HG03565 (cell line): ENCODE results near the gene MTA3.

Experiments used
- ATAC-seq: cut with Tn5 transposase; IDR thresholded peaks from one replicate; pipeline ENCODE4 v1.9.1; 2021; ENCODE audit warnings: mild to moderate bottlenecking, moderate library complexity; ENCODE audit not compliant: unreplicated experiment

MTA3 gene

GRCh38 chr2:42757981-42758740 is 189.7 kb downstream of the MTA3 start:
- no peak for ATAC-seq

- no peak for ATAC-seq
Observed at GRCh38 chr2:42758751-42759150, 190.3 kb downstream of the MTA3 start.

GRCh38 chr2:42761554-42761953 is 193.1 kb downstream of the MTA3 start:
- ATAC-seq: no peak

- ATAC-seq: no peak
Observed at GRCh38 chr2:42762155-42762554, 193.7 kb downstream of the MTA3 start.

GRCh38 chr2:42762823-42763804 is 194.7 kb downstream of the MTA3 start:
- ATAC-seq: no peak

GRCh38 chr2:42764096-42764495 is 195.7 kb downstream of the MTA3 start, which contains the start of gene OXER1:
Gene OXER1, minus strand, starts transcription at chr2:42764135. Its CDS starts 73 bp downstream, at chr2:42764062.
- no peak for ATAC-seq

GRCh38 chr2:42764901-42765300 is 196.5 kb downstream of the MTA3 start:
- no peak for ATAC-seq

GRCh38 chr2:42765686-42766085 is 197.3 kb downstream of the MTA3 start:
- ATAC-seq: no peak

- no peak for ATAC-seq
Observed at GRCh38 chr2:42767080-42767898, 198.9 kb downstream of the MTA3 start.

GRCh38 chr2:42767899-42768705 is 199.7 kb downstream of the MTA3 start:
- ATAC-seq: no peak

GRCh38 chr2:42768706-42769256 is 200.3 kb downstream of the MTA3 start:
- ATAC-seq: no peak

- no peak for ATAC-seq
Observed at GRCh38 chr2:42769583-42770287, 201.3 kb downstream of the MTA3 start.

GRCh38 chr2:42770288-42771131 is 202.1 kb downstream of the MTA3 start:
- ATAC-seq: no peak

- ATAC-seq: no peak
Observed at GRCh38 chr2:42771546-42772153, 203.2 kb downstream of the MTA3 start.

GRCh38 chr2:42775186-42775585 is 206.8 kb downstream of the MTA3 start:
- ATAC-seq: no peak

- ATAC-seq: no peak
Observed at GRCh38 chr2:42775810-42776209, 207.4 kb downstream of the MTA3 start.

GRCh38 chr2:42777883-42778805 is 209.7 kb downstream of the MTA3 start:
- ATAC-seq: no peak
